HG03108 (cell line): Measurements from ENCODE around the gene FTCD.
"Not testable (repeated sequence)": the region's sequence is repeated elsewhere in the genome, so short reads cannot be mapped to it uniquely, and the experiment has no call there.

Source experiments
- ATAC-seq: cut with Tn5 transposase; IDR thresholded peaks from one replicate; pipeline ENCODE4 v1.9.1; 2021; ENCODE audit warnings: moderate library complexity; ENCODE audit not compliant: unreplicated experiment

FTCD gene

DNA sequence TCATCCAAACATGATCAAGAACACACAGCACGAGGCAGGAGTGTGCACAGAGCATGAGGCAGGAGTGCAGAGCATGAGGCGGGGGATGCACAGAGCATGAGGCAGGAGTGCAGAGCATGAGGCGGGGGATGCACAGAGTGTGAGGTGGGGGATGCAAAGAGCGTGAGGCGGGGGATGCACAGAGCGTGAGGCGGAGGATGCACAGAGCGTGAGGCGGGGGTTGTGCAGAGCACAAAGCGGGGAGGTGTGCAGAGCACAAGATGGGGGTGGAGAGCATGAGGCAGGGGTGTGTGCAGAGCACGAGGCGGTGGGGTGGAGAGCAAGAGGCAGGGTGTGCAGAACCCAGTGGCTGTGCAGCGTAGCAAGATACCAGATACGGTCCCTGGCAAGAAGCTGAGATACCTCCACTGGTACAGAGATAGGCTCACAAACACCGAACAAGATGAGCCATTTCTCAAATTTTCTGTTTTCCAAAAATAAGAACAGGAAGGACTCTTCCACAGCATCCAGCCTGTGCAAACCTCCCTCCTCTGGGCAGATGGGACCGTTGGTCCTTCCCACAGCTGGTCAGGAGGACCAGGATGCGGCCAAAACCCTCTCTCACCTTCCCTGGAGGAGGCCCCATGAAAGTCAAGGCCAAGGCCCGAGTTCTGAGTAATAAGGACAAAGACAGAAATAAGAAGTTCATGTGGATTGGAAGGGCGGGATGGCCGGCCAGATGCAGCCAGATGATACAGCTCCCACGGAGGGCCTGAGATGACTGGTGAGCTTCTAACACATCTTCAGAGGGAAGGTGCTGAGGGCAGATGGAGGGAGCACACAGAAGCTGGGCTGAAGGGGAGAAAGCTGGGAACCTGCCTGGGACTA, 16.9 kb upstream of the FTCD start:
- no peak for ATAC-seq

DNA sequence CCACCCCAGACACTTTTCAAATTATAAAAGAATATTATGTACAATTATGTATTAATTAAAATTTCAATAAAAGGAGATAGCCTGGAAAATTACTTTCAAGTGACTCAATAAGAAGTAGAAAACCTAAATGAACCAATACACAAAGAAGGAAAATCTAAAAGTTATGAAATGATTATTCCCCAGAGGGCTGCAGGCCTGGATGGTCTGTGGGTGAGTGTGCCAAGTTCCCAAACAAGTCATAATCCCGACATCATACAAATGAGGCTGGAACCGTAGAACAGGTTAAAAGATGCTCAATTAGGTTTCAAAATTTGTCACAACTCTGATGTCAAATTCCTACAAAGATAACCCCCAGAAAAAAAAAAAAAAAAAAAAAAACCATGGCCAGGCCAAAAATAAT, 16.2 kb upstream of the FTCD start:
- ATAC-seq: no peak

DNA sequence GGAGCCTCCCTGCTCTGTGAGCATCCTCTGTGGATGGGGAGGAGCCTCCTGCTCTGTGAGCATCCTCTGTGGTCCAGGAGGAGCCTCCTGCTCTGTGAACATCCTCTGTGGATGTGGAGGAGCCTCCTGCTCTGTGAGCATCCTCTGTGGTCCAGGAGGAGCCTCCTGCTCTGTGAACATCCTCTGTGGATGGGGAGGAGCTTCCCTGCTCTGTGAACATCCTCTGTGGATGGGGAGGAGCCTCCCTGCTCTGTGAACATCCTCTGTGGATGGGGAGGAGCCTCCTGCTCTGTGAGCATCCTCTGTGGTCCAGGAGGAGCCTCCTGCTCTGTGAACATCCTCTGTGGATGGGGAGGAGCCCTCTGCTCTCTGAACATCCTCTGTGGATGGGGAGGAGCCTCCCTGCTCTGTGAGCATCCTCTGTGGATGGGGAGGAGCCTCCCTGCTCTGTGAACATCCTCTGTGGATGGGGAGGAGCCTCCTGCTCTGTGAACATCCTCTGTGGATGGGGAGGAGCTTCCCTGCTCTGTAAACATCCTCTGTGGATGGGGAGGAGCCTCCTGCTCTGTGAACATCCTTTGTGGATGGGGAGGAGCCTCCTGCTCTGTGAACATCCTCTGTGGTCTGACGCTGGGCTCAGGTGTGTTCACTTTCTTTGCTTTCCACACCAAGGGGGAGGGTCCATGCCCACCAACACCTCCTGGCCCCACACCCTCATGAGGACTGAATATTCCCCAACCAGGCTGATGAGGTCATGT, 15.2 kb upstream of the FTCD start:
- not testable (repeated sequence) for ATAC-seq

DNA sequence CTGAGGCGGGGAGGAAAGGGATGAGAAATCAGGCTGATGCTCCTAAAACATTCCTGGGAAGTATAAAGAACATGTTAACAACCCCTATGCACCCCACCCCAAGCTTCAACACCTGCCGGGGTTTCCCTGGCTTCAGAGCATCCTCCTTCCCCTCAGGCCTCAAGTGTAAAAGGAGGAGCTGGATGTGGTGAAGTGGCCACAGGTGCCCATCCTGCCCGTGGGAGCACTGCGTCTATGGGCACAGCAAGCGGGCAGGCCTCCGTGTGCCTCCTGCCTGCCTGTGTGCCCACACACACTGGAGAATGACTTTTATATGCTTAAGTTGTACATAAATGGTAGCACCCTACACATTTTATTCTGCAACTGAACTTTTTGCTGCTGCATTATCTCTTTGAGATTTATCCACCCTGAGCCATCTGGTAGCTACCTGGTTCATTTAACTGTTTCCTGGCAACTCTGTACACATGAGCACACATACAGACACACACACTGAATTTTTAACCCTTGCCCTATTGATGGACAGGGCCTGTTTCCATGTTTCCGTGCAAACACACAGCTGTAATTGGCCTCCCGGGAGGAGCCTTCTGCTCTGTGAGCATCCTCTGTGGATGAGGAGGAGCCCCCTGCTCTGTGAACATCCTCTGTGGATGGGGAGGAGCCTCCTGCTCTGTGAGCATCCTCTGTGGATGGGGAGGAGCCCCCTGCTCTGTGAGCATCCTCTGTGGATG, 13.4 kb upstream of the FTCD start:
- no peak for ATAC-seq

DNA sequence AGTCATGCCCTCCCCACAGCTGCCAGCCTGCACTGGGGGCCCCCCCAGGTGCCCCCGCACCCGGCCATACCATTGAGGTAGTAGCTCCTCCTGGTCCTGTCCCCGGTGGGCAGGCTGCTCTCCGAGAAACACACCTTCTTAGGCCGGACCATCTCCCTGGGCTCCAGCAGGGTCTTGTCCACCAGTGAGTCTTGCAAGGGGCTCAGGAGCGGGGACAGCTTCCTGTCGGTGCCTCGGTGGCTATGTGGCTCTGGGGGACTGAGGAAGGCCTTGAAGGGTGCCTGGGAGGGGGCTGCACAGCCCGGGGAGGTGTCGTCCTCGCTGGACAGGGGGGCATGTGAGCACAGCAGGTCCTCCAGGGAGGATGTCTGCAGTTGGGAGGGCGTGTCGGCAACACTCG, 12.9 kb upstream of the FTCD start:
- no peak for ATAC-seq

DNA sequence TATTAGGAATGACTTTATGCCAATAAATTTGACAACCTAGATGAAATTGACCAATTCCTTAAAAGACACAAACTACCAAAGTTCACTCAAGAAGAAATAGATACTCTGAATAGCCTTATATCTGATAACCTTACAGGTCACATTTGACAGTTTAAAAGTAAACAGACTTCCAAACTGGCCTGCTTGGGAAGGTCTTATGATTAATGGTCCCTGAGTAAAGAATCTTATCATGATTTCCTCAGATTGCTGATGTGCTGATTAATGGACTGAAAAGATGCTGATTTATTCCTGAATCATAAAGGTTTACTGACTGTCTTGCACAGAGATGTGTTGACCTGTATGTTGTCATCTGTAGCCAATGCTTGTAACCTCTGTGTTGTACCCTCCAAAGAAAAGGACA, 9.7 kb upstream of the FTCD start:
- ATAC-seq: no peak

DNA sequence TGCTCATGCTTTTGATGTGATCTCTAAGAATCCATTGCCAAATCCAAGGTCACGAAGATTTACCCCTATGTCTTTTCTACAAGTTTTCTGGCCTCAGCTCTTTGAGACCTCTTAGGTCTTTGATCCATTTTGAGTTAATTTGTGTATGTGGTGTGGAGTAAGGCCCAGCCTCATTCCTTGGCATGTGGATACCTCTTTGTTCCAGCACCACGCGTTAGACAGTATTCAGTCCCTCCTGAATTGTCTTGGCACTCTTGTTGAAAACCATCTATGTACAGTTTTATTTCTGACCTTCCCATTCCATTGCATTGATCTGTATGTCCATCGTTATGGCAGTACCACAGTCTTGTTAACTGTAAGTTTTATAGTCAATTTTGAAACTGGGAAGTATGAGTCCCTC, 8.0 kb upstream of the FTCD start:
- ATAC-seq: no peak

DNA sequence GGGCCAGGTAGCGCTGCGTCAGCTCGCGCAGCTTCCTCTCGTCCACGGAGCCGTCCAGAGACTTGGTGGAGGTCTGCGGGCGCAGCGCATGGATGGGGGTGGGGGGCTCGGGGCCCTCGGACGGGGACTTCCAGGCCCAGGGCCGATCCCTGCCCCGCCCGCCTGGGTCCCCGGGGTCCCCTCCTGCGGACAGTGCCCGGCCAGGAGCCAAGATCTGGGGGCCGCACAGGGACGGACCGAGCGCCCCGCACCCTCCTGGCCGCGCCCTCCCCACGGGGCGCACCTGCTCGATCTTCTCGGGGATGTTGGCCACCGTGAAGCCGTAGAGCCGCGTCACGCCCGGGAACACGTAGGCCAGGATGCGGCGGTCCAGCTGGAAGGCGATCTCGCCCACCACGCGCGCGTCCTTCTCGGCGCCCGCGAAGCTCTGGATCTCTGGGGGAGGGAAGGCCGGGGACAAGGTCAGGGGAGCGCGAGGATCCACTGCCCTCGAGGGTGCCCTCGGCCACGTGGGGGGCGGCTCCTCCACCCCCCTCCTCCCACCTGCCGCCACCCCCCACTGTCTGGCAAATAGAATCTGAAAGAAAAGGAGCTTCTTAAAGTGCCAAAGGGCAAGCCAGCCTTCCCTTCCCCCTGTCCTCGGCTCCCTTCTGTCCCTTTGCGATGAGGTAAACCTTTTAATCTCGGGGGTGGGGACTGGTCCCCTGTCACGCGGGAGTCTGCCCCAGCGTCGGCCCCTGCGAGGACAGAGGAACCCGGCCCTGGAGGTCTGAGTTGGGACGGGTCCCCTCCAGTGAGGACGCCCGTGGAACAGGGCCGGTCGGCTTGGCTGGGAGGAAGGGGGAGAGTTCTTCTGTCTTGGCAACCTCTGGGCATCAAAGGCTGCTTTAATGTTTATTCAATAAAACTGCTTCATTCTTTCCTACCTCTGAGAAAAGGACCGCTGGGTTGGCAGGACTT, 6.5 kb upstream of the FTCD start:
- ATAC-seq: no peak

DNA sequence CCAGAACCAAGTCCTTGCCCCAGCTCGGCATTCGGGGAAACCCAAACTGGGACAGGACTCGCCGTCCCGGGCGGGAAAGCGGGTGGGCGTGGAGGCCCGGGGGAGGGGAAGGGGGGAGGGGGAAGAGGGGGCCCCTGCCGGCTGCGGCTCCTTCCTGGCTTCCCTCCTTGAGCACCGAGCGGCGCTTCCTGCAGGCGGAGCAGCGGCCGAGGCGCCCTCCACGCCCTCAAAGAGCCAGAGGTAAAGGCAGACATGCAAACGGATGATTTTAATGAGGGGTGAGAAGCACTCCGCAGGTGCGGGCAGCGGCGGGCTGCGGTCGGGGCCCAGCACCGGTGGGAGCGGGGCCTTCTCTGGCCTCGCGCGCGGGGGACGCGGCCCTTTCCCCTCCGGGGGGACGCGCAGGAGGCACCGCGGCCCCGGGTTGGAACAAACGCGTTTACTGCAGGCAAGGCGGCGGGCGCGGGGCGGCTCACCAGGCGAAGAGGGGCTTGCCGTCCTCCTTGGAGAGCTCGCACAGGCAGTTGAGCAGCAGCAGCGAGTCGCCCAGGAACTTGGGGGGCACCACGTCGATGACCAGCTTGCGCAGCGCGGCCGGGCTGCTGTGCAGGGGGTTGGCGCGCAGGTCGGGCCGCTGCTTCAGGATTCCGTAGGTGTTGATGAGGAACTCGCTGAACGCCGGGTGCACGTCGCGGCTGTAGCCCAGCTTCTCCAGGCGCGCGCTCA, 5.7 kb upstream of the FTCD start:
- no peak for ATAC-seq

DNA sequence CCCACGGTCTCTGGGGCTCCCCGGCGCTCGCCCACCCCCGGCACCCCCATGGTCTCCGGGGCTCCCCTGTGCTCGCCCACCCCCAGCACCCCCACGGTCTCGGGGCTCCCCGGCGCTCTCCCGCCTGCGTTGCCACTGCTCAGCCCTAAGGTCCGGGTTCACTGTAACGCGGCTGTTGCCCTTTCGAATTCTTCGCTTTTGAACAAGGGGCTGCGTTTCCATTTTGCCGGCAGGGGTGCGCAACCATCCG, 5.2 kb upstream of the FTCD start:
- no peak for ATAC-seq

DNA sequence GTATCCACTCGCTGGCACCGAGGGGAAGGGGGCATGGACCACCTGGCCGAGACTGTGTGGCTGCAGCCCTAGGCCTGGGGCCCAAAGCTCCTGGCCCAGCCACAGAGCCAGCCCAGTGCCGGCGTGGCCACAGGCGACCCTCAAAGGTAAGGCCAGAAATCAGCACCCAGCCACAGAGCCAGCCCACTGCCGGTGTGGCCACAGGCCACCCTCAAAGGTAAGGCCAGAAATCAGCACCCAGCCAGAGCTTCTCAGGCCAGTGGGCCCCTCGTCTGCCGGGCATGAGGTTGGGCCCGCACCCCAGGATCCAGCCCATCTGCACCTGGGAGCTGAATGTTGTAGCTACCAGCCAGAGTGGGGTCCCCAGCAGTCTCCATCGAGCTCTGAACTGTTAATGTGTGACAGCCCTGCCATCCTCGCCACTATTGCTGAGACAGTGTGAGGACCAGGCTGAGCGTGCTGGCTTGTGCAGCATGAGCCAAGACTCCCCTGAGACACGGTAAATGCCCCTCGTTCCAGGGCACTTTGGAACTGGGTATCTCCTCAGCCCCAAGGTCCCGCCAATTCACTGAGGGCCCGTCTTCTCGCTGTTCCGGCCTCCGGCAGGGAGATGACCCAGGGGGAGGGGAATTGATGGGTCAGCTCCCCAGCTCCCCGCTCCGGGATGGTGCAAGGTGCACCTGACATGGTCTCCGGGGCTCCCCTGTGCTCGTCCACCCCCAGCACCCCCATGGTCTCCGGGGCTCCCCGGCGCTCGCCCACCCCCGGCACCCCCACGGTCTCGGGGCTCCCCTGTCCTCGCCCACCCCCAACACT, 4.7 kb upstream of the FTCD start:
- no peak for ATAC-seq

DNA sequence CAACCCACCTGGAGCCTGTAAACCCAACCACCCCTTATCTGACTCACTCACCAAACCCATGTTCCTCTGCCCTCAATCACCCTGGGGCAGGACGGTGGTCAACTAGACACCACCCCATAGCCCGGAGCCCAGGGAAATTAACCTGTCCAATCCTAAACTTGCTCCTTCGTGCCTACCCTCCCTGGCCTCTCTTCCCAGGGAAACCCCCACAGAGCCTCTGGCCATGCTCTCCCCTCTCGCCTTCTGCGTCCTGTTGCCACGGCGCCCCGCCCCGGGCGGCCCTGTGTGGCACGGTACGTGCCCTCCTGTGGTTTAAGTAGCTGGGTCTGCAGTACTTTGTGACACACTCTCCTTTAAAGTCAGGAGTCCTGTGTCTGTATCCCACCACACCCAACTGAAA, 4.0 kb upstream of the FTCD start:
- ATAC-seq: no peak

DNA sequence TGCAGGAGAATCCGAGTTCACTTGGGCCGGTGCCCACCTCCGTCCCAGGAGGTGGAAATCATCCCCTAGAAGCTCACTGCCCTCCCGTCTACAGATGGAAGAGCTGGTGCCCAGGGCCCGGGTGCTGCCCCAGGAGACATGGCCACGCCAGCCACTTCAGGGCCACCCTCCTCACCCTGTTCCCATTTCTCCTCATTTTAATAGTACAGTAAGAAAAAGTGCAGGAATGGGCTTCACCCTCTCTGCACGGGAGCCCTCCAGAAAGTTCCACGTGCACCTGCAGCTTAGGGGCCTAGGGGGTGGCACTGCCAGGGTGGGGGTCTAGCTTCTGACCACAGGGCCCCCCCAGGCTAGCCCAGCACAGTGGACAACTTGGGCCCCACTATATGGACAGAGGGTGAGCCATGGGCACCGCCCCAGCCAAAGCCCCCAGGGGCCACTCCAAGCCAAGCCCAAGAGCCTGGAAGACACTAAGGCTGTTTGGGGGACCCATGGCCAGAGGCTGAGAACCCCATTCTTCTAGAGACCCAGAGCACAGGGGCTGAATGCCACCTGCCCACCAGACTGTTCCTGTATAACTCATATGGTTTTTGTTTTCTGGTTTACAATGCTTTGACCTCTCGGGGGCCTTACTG, 3.4 kb upstream of the FTCD start:
- ATAC-seq: no peak

DNA sequence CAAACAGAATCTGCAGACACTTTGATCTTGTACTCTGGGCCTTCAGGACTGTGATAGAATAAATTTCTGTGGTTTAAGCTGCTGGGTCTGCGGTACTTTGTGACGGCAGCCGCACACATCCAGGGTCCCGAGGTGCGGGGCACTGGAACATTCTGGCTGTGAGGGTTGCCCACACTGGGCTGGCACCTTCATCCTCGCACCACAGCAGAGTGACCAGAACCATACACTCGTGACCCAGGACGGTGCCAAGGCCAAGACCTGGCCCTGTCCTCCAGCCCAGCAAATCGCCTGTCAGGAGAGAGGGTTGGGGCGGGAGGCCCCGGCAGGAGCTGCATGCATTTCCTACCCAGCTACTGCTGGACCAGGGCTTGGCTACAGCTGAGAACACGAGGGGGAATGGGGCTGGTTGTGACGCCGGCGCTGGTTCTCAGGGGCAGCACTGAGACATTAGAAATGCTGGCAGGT, 2.6 kb upstream of the FTCD start:
- no peak for ATAC-seq

DNA sequence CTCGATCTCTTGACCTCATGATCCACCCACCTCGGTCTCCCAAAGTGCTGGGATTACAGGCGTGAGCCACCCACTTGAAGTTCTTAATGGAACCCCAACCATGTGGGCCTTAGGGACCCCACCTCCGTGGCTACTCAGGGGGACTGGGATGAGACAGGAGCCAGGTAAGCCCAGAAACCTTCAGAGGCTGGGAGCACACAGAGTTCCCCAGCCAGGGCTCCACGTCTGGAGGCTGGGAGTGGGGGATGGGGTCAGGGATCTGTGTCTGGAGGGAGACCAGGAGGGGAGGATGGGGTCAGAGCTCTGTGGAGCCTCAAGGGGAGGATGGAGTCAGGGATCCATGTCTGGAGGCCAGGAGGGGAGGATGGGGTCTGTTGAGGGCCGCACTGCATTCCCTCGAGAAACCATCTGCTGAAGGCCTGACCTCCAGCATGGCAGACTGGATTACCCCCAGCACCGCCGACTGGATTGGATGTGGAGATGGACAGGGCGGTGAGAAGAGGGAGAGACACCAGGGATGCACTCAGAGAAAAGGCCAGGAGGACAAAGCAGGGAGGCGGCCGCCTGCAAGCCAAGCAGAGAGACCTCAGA, 2.1 kb upstream of the FTCD start:
- no peak for ATAC-seq

DNA sequence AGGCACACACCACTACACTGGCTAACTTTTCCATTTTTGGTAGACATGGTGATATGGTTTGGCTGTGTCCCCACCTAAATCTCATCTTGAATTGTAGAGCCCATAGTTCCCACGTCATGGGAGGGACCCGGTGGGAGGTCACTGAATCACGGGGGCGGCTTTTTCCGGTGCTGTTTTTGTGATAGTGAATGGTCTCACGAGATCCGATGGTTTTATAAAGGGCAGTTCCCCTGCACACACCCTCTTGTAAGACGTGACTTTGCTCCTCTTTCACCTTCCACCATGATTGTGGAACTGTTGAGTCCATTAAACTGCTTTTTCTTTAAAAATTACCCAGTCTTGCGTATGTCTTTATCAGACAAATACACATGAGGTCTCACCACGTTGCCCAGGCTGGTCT, 1.3 kb upstream of the FTCD start:
- no peak for ATAC-seq

DNA sequence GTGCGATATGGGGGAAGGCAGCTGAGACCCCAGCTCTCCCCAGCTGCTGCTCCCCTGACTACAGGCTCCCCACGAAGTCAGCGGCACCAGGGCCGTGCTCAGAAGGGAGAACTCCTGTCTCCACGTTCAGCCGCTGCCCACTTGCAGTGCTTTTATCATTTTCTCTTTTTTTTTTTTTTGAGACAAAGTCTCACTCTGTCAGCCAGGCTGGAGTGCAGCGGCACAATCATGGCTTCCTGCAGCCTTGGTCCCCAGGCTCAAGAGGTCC, 933 bp upstream of the FTCD start:
- no peak for ATAC-seq

DNA sequence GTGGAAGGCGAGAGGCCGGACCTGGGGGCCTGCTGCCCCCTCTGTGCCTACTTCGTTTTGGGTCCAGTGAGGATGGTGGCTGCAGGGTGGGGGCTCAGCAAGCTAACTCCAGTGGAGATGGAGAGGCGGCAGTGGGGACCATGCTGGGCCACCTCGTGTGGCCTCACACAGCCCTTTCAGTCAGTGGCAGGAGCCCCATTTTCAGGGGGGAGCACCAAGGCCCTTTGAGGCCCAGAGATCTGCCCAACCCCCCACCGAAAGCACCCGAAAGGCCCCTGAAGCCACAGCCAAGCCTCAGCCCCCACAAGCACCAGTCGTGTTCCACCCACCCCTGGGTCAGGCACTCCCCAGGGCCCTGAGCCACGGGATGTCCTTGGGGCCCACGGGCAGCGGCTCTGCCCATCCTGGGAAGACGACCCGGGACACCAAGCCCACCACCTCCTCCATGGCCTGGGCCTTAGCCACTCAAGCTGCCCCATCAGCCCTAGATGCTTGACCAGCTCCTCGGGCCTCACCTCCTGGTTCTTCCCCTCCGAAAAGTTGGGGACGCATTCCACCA, 345 bp downstream of the FTCD start:
- no peak for ATAC-seq
